Caco-2 (cell line): ENCODE results near the gene ADCY5. TPM values are rescaled to one million over a fixed set of nuclear protein-coding genes. Genes with fewer than 3 reads are reported as not detected.

Experiments used
- BruUV-seq: library from RNA; stranded (reverse); fragments of 400-500 nt; replicated peaks from 2 replicates; lab custom pipeline; 2021; lab: Mats Ljungman, UMichigan
- CTCF ChIA-PET: fragments of 300-600 bp; sonication (Branson Sonifier 250); formaldehyde crosslinking; loops from one replicate; lab custom pipeline; 2022; ENCODE audit warnings: antibody characterized with exemption; lab: Charles Lee
- POLR2A ChIA-PET: fragments of 300-600 bp; sonication (Branson Sonifier 250); formaldehyde crosslinking; loops from one replicate; lab custom pipeline; 2022; ENCODE audit warnings: antibody characterized with exemption; lab: Charles Lee
- DNase-seq, 2 experiments: peaks; one replicate each; pipeline versions ENCODE4 v3.0.0 to v3.0.0-alpha.2; 2020 to 2022
- H3K27me3 ChIP-seq: replicated peaks from 2 replicates; pipeline ENCODE4 v1.6.0; 2011; ENCODE audit warnings: low read length; ENCODE audit not compliant: control insufficient read depth, insufficient read depth
- H3K36me3 ChIP-seq: 2 replicates; pipeline ENCODE4 v1.5.1; 2011; ENCODE audit warnings: low read length; ENCODE audit not compliant: control insufficient read depth, insufficient read depth
- H3K4me1 ChIP-seq: fragments of 250-450 bp; sonication (Bioruptor Pico); 2 replicates; pipeline ENCODE4 v1.5.1; 2020; ENCODE audit warnings: mild to moderate bottlenecking
- H3K4me3 ChIP-seq: 2 replicates; pipeline ENCODE4 v1.5.1; 2011; ENCODE audit warnings: low read depth, mild to moderate bottlenecking, control low read depth, low read length
- H3K9me3 ChIP-seq: fragments of 250-450 bp; sonication (Bioruptor Pico); 2 replicates; pipeline ENCODE4 v1.5.1; 2020; ENCODE audit warnings: mild to moderate bottlenecking, moderate library complexity
- H3K27ac Mint-ChIP-seq: one replicate; pipeline ENCODE4 v1.8.0; 2022; ENCODE audit warnings: mixed read lengths; ENCODE audit not compliant: unreplicated experiment
- H3K27me3 Mint-ChIP-seq: one replicate; pipeline ENCODE4 v1.8.0; 2022; ENCODE audit warnings: mixed read lengths; ENCODE audit not compliant: insufficient read depth, unreplicated experiment
- H3K36me3 Mint-ChIP-seq: one replicate; pipeline ENCODE4 v1.8.0; 2022; ENCODE audit warnings: mild to moderate bottlenecking, mixed read lengths; ENCODE audit not compliant: insufficient read depth, unreplicated experiment
- H3K4me1 Mint-ChIP-seq: one replicate; pipeline ENCODE4 v1.8.0; 2022; ENCODE audit warnings: low read depth, mixed read lengths; ENCODE audit not compliant: unreplicated experiment
- H3K4me3 Mint-ChIP-seq: one replicate; pipeline ENCODE4 v1.8.0; 2022; ENCODE audit warnings: mild to moderate bottlenecking, moderate library complexity, mixed read lengths; ENCODE audit not compliant: unreplicated experiment
- H3K9me3 Mint-ChIP-seq: one replicate; pipeline ENCODE4 v1.8.0; 2022; ENCODE audit warnings: mixed read lengths; ENCODE audit not compliant: unreplicated experiment
- intact Hi-C: fragments of 100-400 bp; cut with micrococcal nuclease; formaldehyde crosslinking; loops from one replicate; pipeline ENCODE4 v1.10.0; 2022; ENCODE audit not compliant: unreplicated experiment
- total RNA-seq: library from RNA; stranded (reverse); gene quantifications from 2 replicates; pipeline ENCODE4 v1.2.3, GENCODE V29; 2022
- TF ChIP-seq, protein P1 (sequence below), 2 experiments: fragments of 200-600 bp in 1 of 2; IDR thresholded peaks; 1 replicate in 1 of 2; 2 replicates in 1 of 2; pipeline versions ENCODE4 v1.5.1 to v1.8.0; 2011 to 2022; ENCODE audit warnings: antibody characterized with exemption in 1 of 2, control low read depth in 1 of 2, inconsistent platforms in 1 of 2, low read depth in 1 of 2, low read length in 1 of 2, mild to moderate bottlenecking in 1 of 2, moderate library complexity in 1 of 2; ENCODE audit not compliant: insufficient read depth in 1 of 2, severe bottlenecking in 1 of 2, unreplicated experiment in 1 of 2

ADCY5 gene
- total RNA-seq, 1 experiment from 2014 or later = 0.91 TPM

DNA sequence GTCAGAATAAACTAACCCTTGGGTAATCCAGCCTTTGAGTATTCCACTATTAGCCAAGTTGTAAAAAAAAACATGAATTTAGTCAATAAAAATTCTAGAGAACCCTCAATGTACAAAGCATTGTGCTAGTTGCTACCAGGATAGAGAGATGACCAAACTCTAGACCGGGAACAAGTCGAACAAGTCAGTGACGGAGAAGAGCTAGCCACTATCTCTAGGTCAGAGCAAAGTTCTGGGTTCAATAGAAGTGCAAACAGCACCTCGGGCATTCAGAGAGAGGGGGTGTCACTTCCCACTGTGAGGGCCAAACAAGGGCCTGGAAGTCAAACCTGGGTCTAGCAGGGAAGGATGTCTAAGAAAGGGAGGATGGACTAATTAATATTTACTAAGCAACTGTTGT is 2.3 kb upstream of the ADCY5 start:
- H3K36me3 Mint-ChIP-seq = no peaks in the 10 kb centered on the region
- H3K4me1 Mint-ChIP-seq = peaks cover 7% of the 10 kb centered on the region
- no TSS peak for BruUV-seq
- Histone ChIP-seq H3K4me3 (no peak overlapping the region), H3K4me1 (peaks cover 28% of the 10 kb centered on the region), H3K9me3 (no peaks in the 10 kb centered on the region), H3K36me3 (no peaks in the 10 kb centered on the region), H3K27me3 (no peaks in the 10 kb centered on the region; the same call in 1 of the 2 replicates)
- no peak overlapping the region for H3K27ac Mint-ChIP-seq
- H3K27me3 Mint-ChIP-seq = peaks cover 4% of the 10 kb centered on the region
- peak overlapping the region; percentile 62 for H3K4me3 Mint-ChIP-seq
- intact Hi-C loops = loop anchor here (1.0 kb wide), 1 partner anchor 38 kb away; no protein-coding TSS in a partner anchor
- POLR2A ChIA-PET = interaction anchor here (0.5 kb wide), 1 partner anchor 41 kb away, joined by 3 read pairs; no protein-coding TSS in a partner anchor
- H3K9me3 Mint-ChIP-seq = no peaks in the 10 kb centered on the region
- CTCF ChIA-PET = interaction anchor here (1.0 kb wide), 1 partner anchor 38 kb away, joined by 6 read pairs; no protein-coding TSS in a partner anchor
- TF ChIP-seq, protein P1, sequence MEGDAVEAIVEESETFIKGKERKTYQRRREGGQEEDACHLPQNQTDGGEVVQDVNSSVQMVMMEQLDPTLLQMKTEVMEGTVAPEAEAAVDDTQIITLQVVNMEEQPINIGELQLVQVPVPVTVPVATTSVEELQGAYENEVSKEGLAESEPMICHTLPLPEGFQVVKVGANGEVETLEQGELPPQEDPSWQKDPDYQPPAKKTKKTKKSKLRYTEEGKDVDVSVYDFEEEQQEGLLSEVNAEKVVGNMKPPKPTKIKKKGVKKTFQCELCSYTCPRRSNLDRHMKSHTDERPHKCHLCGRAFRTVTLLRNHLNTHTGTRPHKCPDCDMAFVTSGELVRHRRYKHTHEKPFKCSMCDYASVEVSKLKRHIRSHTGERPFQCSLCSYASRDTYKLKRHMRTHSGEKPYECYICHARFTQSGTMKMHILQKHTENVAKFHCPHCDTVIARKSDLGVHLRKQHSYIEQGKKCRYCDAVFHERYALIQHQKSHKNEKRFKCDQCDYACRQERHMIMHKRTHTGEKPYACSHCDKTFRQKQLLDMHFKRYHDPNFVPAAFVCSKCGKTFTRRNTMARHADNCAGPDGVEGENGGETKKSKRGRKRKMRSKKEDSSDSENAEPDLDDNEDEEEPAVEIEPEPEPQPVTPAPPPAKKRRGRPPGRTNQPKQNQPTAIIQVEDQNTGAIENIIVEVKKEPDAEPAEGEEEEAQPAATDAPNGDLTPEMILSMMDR (IDR thresholded peaks at IDR 0.05; ENCODE audit: insufficient read depth in 1 of 2, low read depth in 1 of 2, low read length in 1 of 2, severe bottlenecking in 1 of 2, unreplicated experiment in 1 of 2) = no peak
- DNase-seq = peak; percentile 66 to 79

DNA sequence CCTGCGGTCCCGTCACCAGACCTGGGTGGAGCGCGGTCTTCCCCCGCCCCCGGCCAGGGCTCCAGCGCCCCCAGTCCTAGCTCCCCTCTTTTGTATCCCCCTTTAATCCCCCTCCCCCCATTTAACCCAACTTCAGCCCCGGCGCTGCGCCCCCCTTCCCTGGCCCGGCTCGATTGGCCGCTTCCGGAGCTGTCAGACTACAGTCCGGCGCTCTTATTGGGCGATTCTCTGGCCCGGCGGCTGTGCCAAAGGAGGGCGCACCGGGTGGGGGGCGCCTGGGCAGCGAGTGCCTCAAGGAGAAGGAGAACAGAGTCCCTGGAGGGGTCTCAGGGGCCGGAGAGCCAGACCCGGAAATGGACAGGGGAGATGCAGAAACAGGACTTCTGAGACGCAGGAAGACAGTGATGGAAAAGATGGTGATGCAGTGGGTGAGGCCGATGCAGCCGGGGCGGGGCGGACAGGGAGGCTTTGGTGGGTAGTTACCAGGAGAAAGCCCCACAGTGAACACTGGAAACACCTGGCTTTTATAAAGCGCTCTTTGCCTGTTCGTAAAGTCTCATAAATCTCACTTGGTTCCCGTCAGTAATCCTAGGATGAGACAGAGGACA is 1.2 kb upstream of the ADCY5 start:
- peaks cover 7% of the 10 kb centered on the region for H3K4me1 Mint-ChIP-seq
- Histone ChIP-seq H3K4me3 (peak overlapping the region; percentile 52), H3K9me3 (no peaks in the 10 kb centered on the region), H3K4me1 (peaks cover 28% of the 10 kb centered on the region), H3K27me3 (no peaks in the 10 kb centered on the region; the same call in 1 of the 2 replicates), H3K36me3 (no peaks in the 10 kb centered on the region)
- no peaks in the 10 kb centered on the region for H3K36me3 Mint-ChIP-seq
- peak overlapping the region; percentile 62 for H3K4me3 Mint-ChIP-seq
- DNase-seq = no peak
- intact Hi-C loops = loop anchor here (5.0 kb wide), 1 partner anchor 43 kb away; no protein-coding TSS in a partner anchor
- H3K27me3 Mint-ChIP-seq = peaks cover 6% of the 10 kb centered on the region
- no peak overlapping the region for H3K27ac Mint-ChIP-seq
- no peaks in the 10 kb centered on the region for H3K9me3 Mint-ChIP-seq
- BruUV-seq = no TSS peak
- TF ChIP-seq, protein P1 (IDR thresholded peaks at IDR 0.05; ENCODE audit: insufficient read depth in 1 of 2, low read depth in 1 of 2, low read length in 1 of 2, severe bottlenecking in 1 of 2, unreplicated experiment in 1 of 2) = no peak
- CTCF ChIA-PET = interaction anchor here (1.0 kb wide), 1 partner anchor 39 kb away, joined by 6 read pairs; no protein-coding TSS in a partner anchor
- POLR2A ChIA-PET = no interaction called here

DNA sequence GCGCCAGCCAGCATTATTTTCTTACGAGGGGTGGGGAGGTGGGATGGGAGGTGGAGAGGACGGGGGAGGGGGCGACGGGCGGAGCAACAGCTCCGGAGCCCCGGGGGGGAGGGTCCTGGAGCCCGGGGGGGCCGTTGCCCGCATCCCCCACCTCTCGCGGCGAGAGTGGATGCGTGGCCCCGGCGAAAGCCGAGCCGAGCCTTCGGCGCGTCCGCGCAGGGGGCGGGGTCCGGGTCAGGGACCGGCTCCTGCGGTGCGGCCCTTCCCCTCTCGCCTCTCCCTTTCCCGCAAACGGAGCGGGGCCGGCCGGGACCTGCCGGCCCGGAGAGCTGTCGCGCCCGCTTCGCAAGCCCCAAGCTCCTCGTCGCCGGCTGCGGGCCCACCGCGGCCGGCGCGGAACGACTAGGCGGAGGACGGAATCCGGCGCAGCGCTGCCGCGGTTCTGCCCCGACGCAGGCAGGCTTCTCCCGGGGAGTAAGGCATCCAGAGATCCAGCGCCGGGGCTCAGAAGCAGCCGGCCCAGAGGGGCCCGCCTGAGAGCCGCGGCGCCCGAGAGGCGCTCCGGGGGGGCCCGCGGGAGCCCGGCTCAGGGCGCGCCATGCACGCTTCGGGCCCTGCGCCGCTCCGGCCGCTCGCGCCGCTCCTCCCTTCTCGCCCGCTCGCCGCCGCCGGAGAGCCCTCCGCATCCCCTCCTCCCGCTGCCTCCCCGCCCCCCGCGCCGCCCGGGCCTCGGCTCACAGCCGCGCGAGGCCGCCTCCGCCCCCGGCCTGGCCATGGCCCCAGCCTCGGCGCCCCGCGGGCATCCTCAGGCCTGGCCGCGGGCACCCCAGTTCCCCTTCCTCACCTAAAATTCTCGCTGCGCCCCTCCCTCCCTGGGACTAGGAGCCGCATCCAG is 459 bp upstream of the ADCY5 start:
- Mint-ChIP-seq H3K4me1 (peaks cover 7% of the 10 kb centered on the region), H3K9me3 (no peaks in the 10 kb centered on the region), H3K27me3 (peaks cover 6% of the 10 kb centered on the region), H3K36me3 (no peaks in the 10 kb centered on the region), H3K4me3 (peak overlapping the region; percentile 62), H3K27ac (no peak overlapping the region)
- Histone ChIP-seq H3K4me1 (peaks cover 28% of the 10 kb centered on the region), H3K4me3 (peak overlapping the region; percentile 52), H3K9me3 (no peaks in the 10 kb centered on the region), H3K27me3 (no peaks in the 10 kb centered on the region; the same call in 1 of the 2 replicates), H3K36me3 (no peaks in the 10 kb centered on the region)
- BruUV-seq = no TSS peak
- intact Hi-C loops = loop anchor here (5.0 kb wide), 1 partner anchor 42 kb away; no protein-coding TSS in a partner anchor
- peak in 1 of 2 experiments; percentile 37 for DNase-seq
- CTCF ChIA-PET = interaction anchor here (0.6 to 1.2 kb wide), 4 partner anchors 9 to 1578 kb away, joined by 3 to 6 read pairs (median 4); no protein-coding TSS in a partner anchor
- POLR2A ChIA-PET = interaction anchor here (0.5 kb wide), 1 partner anchor 39 kb away, joined by 3 read pairs; no protein-coding TSS in a partner anchor
- TF ChIP-seq, protein P1 (IDR thresholded peaks at IDR 0.05; ENCODE audit: insufficient read depth in 1 of 2, low read depth in 1 of 2, low read length in 1 of 2, severe bottlenecking in 1 of 2, unreplicated experiment in 1 of 2) = no peak
